ENCODE results near the gene YY2.
"Not testable (repeated sequence)": the region's sequence is repeated elsewhere in the genome, so short reads cannot be mapped to it uniquely, and the experiment has no call there.

Gene YY2

GRCh38 chrX:21873063-21873775 lies 17.4 kb downstream of the YY2 start:
- TF ChIP-seq, protein P1, sequence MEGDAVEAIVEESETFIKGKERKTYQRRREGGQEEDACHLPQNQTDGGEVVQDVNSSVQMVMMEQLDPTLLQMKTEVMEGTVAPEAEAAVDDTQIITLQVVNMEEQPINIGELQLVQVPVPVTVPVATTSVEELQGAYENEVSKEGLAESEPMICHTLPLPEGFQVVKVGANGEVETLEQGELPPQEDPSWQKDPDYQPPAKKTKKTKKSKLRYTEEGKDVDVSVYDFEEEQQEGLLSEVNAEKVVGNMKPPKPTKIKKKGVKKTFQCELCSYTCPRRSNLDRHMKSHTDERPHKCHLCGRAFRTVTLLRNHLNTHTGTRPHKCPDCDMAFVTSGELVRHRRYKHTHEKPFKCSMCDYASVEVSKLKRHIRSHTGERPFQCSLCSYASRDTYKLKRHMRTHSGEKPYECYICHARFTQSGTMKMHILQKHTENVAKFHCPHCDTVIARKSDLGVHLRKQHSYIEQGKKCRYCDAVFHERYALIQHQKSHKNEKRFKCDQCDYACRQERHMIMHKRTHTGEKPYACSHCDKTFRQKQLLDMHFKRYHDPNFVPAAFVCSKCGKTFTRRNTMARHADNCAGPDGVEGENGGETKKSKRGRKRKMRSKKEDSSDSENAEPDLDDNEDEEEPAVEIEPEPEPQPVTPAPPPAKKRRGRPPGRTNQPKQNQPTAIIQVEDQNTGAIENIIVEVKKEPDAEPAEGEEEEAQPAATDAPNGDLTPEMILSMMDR (IDR thresholded peaks at IDR 0.05), result no peak
- Histone ChIP-seq H3K9me3 (no peaks in the 10 kb centered on the region), H3K27me3 (no peaks in the 10 kb centered on the region), H3K27ac (no peak overlapping the region), H3K36me3 (no peaks in the 10 kb centered on the region), H3K4me1 (ENCODE audit: control insufficient read depth in 1 of 2, insufficient read depth in 1 of 2, low read depth in 1 of 2, low read length in 1 of 2) (no peaks in the 10 kb centered on the region), H3K4me3 (ENCODE audit: low read depth in 1 of 2, low read length in 1 of 2) (no peak overlapping the region)

- not testable (repeated sequence) for H3K27me3 ChIP-seq; H3K36me3 ChIP-seq; H3K4me3 ChIP-seq (ENCODE audit: low read depth in 1 of 2, low read length in 1 of 2); H3K9me3 ChIP-seq; H3K4me1 ChIP-seq (ENCODE audit: control insufficient read depth in 1 of 2, insufficient read depth in 1 of 2, low read depth in 1 of 2, low read length in 1 of 2); H3K27ac ChIP-seq
Measured at GRCh38 chrX:21874182-21874581, 18.4 kb downstream of the YY2 start.

DNA sequence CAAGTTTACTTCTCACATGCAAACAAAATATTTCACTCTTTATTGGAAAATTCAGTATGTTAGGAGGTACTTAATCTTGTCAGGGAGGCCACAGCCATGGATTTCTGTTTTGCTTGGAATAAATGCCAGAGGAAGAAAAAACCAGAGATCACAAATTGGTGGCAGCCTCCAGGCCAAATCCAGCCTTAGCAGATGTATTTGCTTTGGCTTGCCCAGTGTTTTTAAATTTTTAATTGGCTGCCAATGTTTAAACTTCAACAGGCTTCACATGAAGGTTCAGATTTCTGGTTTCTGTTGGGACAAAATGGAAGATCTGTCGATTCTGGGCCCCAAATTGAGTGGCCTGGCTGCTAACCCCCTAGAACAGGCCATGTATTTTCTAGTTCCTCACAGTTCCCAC lies 19.2 kb downstream of the YY2 start:
- TF ChIP-seq, protein P1 (IDR thresholded peaks at IDR 0.05), result no peak
- Histone ChIP-seq H3K36me3 (no peaks in the 10 kb centered on the region), H3K27ac (no peak overlapping the region), H3K27me3 (no peaks in the 10 kb centered on the region), H3K9me3 (no peaks in the 10 kb centered on the region), H3K4me1 (ENCODE audit: control insufficient read depth in 1 of 2, insufficient read depth in 1 of 2, low read depth in 1 of 2, low read length in 1 of 2) (no peaks in the 10 kb centered on the region), H3K4me3 (ENCODE audit: low read depth in 1 of 2, low read length in 1 of 2) (no peak overlapping the region)

DNA sequence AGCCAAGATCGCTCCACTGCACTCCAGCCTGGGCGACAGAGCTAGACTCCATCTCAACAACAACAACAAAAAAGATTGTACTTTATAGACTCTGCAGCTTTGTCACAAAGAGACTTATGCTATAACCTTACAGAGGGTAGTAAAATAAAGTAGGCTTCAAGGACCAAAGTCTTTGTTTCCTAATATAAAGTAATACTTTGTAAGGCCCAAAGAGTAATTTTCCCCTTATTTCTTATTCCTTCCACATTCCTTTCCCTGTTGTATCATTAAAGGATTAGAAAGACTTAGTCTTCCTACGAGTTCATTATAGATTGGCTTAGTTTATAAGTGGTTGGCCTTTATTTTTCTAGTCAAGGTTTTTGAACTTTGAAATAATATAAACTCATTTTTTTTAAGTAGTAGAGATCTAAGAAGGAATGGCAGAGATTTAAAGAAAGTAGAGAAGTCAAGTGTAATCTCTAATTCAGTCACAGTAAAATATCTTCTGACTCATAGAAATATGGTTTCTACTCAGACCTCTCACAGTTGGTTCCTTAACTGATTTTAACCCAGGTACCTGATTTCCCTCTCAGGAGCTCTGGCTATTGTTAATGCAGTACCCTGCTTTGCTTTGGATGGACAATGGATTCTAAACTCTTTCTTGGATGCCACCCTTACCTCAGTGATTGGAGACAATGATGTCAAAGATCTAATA lies 26.2 kb downstream of the YY2 start:
- Histone ChIP-seq H3K9me3 (no peaks in the 10 kb centered on the region), H3K36me3 (no peaks in the 10 kb centered on the region), H3K27me3 (no peaks in the 10 kb centered on the region), H3K27ac (no peak overlapping the region), H3K4me1 (ENCODE audit: control insufficient read depth in 1 of 2, insufficient read depth in 1 of 2, low read depth in 1 of 2, low read length in 1 of 2) (no peaks in the 10 kb centered on the region), H3K4me3 (ENCODE audit: low read depth in 1 of 2, low read length in 1 of 2) (no peak overlapping the region)
- TF ChIP-seq, protein P1 (IDR thresholded peaks at IDR 0.05), result no peak

DNA sequence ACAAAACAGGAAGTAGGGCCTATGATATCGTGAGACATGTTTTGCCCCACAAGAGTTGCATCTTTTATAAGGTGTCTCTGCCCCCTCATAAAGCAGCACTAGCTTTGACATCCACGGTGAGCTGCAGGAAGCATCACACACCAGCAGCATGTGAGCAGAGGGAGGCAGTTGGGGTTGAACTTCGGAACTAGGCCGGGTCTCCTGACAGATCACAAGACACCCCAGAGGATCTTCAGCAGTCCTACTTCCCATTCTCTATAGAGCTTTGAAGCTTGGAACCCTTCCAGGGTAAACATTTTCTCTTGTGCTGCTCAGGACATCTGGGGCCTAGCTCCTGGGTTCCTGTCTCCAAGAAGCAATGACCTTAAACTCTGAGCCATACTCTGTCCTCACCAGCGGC lies 27.5 kb downstream of the YY2 start:
- Histone ChIP-seq H3K27ac (no peak overlapping the region), H3K9me3 (no peaks in the 10 kb centered on the region), H3K27me3 (no peaks in the 10 kb centered on the region), H3K4me1 (ENCODE audit: control insufficient read depth in 1 of 2, insufficient read depth in 1 of 2, low read depth in 1 of 2, low read length in 1 of 2) (no peaks in the 10 kb centered on the region), H3K36me3 (no peaks in the 10 kb centered on the region), H3K4me3 (ENCODE audit: low read depth in 1 of 2, low read length in 1 of 2) (no peak overlapping the region)
- TF ChIP-seq, protein P1 (IDR thresholded peaks at IDR 0.05), result no peak

GRCh38 chrX:21885568-21885967 lies 29.8 kb downstream of the YY2 start:
- Histone ChIP-seq H3K4me3 (ENCODE audit: low read depth in 1 of 2, low read length in 1 of 2) (no peak overlapping the region), H3K4me1 (ENCODE audit: control insufficient read depth in 1 of 2, insufficient read depth in 1 of 2, low read depth in 1 of 2, low read length in 1 of 2) (no peaks in the 10 kb centered on the region), H3K9me3 (no peaks in the 10 kb centered on the region), H3K27me3 (no peaks in the 10 kb centered on the region), H3K36me3 (no peaks in the 10 kb centered on the region), H3K27ac (no peak overlapping the region)
- TF ChIP-seq, protein P1 (IDR thresholded peaks at IDR 0.05), result no peak
